ENCODE data around the gene NDE1. TPM values are rescaled to one million over a fixed set of nuclear protein-coding genes. Genes with fewer than 3 reads are reported as not detected.
"Not testable (repeated sequence)": the region's sequence is repeated elsewhere in the genome, so short reads cannot be mapped to it uniquely, and the experiment has no call there.

Gene NDE1
- total RNA-seq, 4 donors from 2014 or later, result 46.1 to 94.9 (median 70.1) TPM

DNA sequence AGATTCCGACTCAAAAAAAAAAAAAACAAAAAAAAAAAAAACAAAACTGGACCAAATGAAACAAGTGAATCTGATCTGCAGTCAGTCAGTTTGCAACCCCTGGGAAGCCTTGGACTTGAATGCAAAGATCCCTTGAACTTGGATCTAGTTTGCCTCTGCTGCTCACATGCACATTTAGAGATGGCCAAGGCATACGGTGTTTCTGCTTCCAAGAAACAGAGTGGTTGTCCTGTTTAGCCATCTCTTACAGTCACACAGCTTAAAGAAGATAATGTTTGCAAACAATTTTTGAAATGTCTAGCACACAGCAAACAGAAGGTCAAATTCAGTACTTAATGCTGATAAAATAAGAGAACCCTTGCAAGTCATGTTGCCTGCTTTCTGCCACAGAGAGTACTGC, 4.5 kb downstream of the NDE1 start:
- H3K36me3 ChIP-seq, result peaks cover 0 to 7% (median 1%) of the 10 kb centered on the region in 4 donors
- intact Hi-C loops (cut with DNase I), result no loop called here
- no peak overlapping the region for H3K4me3 ChIP-seq
- peak overlapping the region in 3 of 4 donors; percentile 10 to 98 (median 37) for H3K27ac ChIP-seq (replicated peaks in 1 of 4)
- H3K4me1 ChIP-seq, result peaks cover 33 to 69% (median 57%) of the 10 kb centered on the region in 4 donors
- 52% methylated on average over 2 of the region's 2 CpGs for WGBS
- H3K27me3 ChIP-seq, result no peaks in the 10 kb centered on the region
- no peaks in the 10 kb centered on the region for H3K9me3 ChIP-seq
- TF ChIP-seq, protein P1, sequence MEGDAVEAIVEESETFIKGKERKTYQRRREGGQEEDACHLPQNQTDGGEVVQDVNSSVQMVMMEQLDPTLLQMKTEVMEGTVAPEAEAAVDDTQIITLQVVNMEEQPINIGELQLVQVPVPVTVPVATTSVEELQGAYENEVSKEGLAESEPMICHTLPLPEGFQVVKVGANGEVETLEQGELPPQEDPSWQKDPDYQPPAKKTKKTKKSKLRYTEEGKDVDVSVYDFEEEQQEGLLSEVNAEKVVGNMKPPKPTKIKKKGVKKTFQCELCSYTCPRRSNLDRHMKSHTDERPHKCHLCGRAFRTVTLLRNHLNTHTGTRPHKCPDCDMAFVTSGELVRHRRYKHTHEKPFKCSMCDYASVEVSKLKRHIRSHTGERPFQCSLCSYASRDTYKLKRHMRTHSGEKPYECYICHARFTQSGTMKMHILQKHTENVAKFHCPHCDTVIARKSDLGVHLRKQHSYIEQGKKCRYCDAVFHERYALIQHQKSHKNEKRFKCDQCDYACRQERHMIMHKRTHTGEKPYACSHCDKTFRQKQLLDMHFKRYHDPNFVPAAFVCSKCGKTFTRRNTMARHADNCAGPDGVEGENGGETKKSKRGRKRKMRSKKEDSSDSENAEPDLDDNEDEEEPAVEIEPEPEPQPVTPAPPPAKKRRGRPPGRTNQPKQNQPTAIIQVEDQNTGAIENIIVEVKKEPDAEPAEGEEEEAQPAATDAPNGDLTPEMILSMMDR (IDR thresholded peaks at IDR 0.05), result no peak
- TF ChIP-seq POLR2AphosphoS5 (IDR thresholded peaks at IDR 0.05), result no peak
- no peak for TF ChIP-seq POLR2A (IDR thresholded peaks at IDR 0.05; ENCODE audit: low read depth)
- no peak for TF ChIP-seq EP300 (IDR thresholded peaks at IDR 0.05)
- no peak for DNase-seq (ENCODE audit: extremely low spot score)

DNA sequence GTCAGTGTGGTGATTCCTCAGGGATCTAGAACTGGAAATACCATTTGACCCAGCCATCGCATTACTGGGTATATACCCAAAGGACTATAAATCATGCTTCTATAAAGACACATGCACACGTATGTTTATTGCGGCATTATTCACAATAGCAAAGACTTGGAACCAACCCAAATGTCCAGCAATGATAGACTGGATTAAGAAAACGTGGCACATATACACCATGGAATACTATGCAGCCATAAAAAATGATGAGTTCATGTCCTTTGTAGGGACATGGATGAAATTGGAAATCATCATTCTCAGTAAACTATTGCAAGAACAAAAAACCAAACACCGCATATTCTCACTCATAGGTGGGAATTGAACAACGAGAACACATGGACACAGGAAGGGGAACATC, 5.5 kb downstream of the NDE1 start:
- DNase-seq (ENCODE audit: extremely low spot score), result not testable (repeated sequence)
- WGBS, result 90% methylated on average over 4 of the region's 6 CpGs

DNA sequence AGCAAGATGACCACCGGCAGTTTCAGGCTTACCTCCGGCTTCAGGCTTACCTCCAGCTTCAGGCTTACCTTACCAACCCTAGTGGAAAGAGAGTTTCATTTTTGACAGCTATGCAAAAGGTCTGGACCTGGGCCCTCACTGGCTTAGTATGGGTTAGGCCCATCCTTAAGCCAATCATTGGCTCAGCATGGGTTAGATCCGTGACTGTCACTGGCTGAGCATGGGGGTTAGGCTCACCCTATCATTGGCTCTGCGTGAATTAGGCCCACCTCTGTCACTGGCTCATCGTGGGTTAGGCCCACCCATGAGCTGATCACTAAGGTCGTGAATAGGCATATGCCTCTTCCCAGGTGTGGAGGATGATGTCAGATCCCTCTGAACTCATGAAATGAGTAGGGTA, 8.1 kb downstream of the NDE1 start:
- H3K9me3 ChIP-seq, result no peaks in the 10 kb centered on the region
- H3K36me3 ChIP-seq, result peaks cover 0 to 11% (median under 1%) of the 10 kb centered on the region in 4 donors
- intact Hi-C loops (cut with DNase I), result no loop called here
- H3K4me1 ChIP-seq, result peaks cover 13 to 54% (median 46%) of the 10 kb centered on the region in 4 donors
- no peak overlapping the region for H3K27ac ChIP-seq (replicated peaks in 1 of 4)
- WGBS, result 86% methylated on average over 6 of the region's 6 CpGs
- H3K4me3 ChIP-seq, result no peak overlapping the region
- H3K27me3 ChIP-seq, result no peaks in the 10 kb centered on the region
- DNase-seq (ENCODE audit: extremely low spot score), result no peak
- no peak for TF ChIP-seq POLR2AphosphoS5 (IDR thresholded peaks at IDR 0.05)
- TF ChIP-seq POLR2A (IDR thresholded peaks at IDR 0.05; ENCODE audit: low read depth), result no peak

More for the DNA sequence above, 5.5 kb downstream of the NDE1 start:
- H3K9me3 ChIP-seq; H3K4me3 ChIP-seq; H3K27me3 ChIP-seq; H3K36me3 ChIP-seq; H3K27ac ChIP-seq (replicated peaks in 1 of 4); intact Hi-C loops (cut with DNase I): not testable (repeated sequence)
- peaks cover 31 to 75% (median 64%) of the 10 kb centered on the region in 4 donors for H3K4me1 ChIP-seq

DNA sequence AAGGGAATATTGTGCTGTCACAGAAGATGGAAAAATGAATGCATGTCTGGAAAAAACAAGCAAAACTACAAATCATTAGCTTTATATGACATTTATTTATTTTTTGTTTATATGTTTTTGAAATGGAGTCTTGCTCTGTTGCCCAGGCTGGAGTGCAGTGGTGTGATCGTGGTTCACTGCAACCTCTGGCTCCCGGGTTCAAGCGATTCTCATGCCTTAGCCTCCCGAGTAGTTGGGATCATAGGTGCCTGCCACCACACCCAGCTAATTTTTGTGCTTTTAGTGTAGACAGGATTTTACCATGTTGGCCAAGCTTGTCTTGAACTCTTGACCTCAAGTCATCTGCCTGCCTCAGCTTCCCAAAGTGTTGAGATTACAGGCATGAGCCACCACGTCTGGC, 8.5 kb downstream of the NDE1 start:
- H3K27me3 ChIP-seq, result no peaks in the 10 kb centered on the region
- no peak overlapping the region for H3K27ac ChIP-seq (replicated peaks in 1 of 4)
- intact Hi-C loops (cut with DNase I), result no loop called here
- no peak for DNase-seq (ENCODE audit: extremely low spot score)
- WGBS, result 93% methylated on average over 5 of the region's 5 CpGs
- TF ChIP-seq, protein P1 (IDR thresholded peaks at IDR 0.05), result no peak
- TF ChIP-seq EP300 (IDR thresholded peaks at IDR 0.05), result no peak
- no peak for TF ChIP-seq POLR2AphosphoS5 (IDR thresholded peaks at IDR 0.05)
- TF ChIP-seq POLR2A (IDR thresholded peaks at IDR 0.05; ENCODE audit: low read depth), result no peak
- no peaks in the 10 kb centered on the region for H3K9me3 ChIP-seq
- H3K4me3 ChIP-seq, result no peak overlapping the region
- peaks cover 0 to 13% (median 2%) of the 10 kb centered on the region in 4 donors for H3K36me3 ChIP-seq
- H3K4me1 ChIP-seq, result peaks cover 9 to 50% (median 42%) of the 10 kb centered on the region in 4 donors

DNA sequence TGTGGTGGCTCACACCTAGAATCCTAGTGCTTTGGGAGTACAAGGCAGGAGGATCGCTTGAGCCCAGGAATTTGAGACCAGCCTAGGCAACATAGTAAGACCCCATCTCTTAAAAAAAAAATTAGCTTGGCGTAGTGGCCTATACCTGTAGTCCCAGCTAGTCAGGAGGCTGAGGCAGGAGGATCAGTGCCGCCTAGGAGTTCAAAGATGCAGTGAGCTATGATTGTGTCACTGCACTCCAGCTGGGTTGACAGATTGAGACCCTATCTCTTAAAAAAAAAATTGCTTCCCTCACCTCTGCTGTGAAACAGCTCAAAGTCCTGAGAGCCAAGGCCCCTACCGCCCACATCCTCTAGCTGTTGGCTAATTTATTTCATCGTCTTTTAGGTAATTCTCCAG, 10.2 kb downstream of the NDE1 start:
- TF ChIP-seq POLR2AphosphoS5 (IDR thresholded peaks at IDR 0.05) (no peak), EP300 (IDR thresholded peaks at IDR 0.05) (no peak), POLR2A (IDR thresholded peaks at IDR 0.05; ENCODE audit: low read depth) (no peak)
- TF ChIP-seq, protein P1 (IDR thresholded peaks at IDR 0.05), result no peak
- Histone ChIP-seq H3K4me1 (peaks cover 2 to 33% (median 25%) of the 10 kb centered on the region in 4 donors), H3K27ac (replicated peaks in 1 of 4) (peak overlapping the region; percentile 37 to 63 (median 60)), H3K9me3 (no peaks in the 10 kb centered on the region), H3K36me3 (peaks cover 4 to 23% (median 15%) of the 10 kb centered on the region in 4 donors), H3K27me3 (no peaks in the 10 kb centered on the region), H3K4me3 (no peak overlapping the region)
- intact Hi-C loops (cut with DNase I), result no loop called here
- DNase-seq (ENCODE audit: extremely low spot score), result no peak
- 81% methylated on average over 5 of the region's 5 CpGs for WGBS

DNA sequence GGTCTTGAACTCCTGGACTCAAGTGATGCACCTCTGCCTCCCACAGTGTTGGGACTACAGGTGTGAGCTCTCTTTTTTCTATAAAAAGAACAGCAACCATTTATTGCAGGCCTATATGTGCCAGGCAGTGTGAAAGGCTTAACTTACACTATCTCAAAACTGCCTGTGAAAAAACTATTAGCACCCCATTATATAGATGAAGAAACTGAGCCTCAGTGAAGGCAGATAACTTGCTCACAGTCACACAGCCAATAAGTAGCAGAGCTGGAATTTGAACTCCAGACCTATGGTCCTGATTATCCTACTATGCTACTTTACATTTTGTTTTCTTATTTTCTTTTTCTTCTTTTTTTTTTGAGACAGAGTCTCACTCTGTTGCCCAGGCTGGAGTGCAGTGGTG, 15.1 kb downstream of the NDE1 start:
- DNase-seq (ENCODE audit: extremely low spot score), result no peak
- peaks cover 38 to 68% (median 61%) of the 10 kb centered on the region in 4 donors for H3K36me3 ChIP-seq
- no peaks in the 10 kb centered on the region for H3K27me3 ChIP-seq
- TF ChIP-seq POLR2AphosphoS5 (IDR thresholded peaks at IDR 0.05), result no peak
- H3K9me3 ChIP-seq, result no peaks in the 10 kb centered on the region
- H3K4me1 ChIP-seq, result peaks cover 0 to 14% (median 11%) of the 10 kb centered on the region in 4 donors
- no peak overlapping the region for H3K27ac ChIP-seq (replicated peaks in 1 of 4)
- intact Hi-C loops (cut with DNase I), result no loop called here
- no peak overlapping the region for H3K4me3 ChIP-seq

All from esophagus muscularis mucosa (tissue), 4 donors.